HG03460 (cell line): Measurements from ENCODE around the gene SORT1.
A peak's percentile ranks its signal among the peaks of the same experiment; 100 is the strongest.

Source experiments
- ATAC-seq: cut with Tn5 transposase; IDR thresholded peaks from one replicate; pipeline ENCODE4 v1.9.1; 2021; ENCODE audit not compliant: unreplicated experiment

Gene SORT1

DNA sequence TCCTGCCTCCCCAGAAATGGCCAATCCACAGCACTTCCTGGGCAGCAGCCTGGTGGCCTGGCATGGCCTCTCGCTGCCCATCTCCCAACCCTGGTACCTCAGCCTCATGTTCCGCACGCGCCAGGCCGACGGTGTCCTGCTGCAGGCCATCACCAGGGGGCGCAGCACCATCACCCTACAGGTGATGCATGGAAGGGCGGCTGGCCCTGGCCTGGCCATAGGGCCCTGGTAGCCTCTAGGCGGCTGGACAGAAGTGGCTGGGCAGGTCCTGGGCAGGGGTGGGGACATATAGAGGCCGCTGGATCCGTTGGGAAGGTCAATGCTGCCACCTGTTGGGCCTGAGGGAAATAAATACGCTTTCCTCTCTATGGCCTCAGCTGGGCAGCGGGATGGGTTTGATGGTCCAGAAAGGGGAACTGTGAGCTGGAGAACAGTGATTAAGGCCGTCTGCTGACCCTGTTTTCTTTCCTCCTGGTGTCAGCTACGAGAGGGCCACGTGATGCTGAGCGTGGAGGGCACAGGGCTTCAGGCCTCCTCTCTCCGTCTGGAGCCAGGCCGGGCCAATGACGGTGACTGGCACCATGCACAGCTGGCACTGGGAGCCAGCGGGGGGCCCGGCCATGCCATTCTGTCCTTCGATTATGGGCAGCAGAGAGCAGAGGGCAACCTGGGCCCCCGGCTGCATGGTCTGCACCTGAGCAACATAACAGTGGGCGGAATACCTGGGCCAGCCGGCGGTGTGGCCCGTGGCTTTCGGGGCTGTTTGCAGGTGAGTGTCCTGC is 133.9 kb downstream of the SORT1 start:
- peak; percentile 78 for ATAC-seq

DNA sequence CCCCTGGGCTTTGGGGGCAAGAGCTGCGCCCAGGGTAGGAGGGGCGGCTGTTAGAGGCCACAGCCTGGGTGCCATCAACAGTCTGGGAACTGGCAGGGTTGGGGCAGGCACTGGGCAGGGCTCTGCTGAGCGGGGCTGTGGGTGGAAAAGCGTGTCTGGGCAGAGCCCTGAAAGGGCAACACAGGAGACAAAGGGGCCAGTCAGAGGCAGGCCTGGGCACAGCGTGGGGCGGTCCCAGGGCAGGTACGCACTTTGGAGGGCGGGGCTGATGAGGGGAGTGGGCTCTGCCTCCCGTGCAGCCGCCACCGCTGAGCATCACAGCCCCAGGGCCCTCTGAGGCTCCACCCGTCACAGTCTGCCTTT is 134.5 kb downstream of the SORT1 start:
- ATAC-seq = no peak

DNA sequence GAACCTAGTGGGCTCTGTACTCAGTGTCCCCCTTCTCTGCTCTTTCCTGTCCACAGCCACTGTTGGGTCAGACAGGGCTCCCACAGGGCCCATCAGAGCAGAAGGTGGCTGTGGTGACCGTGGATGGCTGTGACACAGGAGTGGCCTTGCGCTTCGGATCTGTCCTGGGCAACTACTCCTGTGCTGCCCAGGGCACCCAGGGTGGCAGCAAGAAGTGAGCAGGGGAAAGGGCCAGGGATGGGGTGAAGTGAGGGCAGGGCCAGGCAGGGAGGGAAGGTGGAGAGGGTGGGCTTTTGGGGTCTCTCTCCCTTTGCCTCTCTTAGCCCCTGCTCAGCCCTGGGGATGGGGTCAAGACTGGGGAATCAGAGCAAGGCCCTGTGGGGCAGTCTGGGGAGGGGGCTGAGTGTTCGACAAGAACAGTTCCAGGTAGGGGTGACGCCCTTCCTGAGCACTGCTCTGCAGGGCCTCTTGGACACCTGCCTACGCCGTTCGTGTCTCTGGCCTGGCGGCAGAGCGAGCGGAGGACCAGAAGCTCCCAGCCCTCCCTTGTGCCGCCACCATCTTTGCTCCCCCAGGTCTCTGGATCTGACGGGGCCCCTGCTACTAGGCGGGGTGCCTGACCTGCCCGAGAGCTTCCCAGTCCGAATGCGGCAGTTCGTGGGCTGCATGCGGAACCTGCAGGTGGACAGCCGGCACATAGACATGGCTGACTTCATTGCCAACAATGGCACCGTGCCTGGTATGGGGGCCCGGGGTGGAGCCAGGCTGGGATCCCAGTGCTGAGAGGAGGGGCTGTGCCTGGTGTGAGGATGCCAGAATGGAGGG is 135.3 kb downstream of the SORT1 start:
- no peak for ATAC-seq

DNA sequence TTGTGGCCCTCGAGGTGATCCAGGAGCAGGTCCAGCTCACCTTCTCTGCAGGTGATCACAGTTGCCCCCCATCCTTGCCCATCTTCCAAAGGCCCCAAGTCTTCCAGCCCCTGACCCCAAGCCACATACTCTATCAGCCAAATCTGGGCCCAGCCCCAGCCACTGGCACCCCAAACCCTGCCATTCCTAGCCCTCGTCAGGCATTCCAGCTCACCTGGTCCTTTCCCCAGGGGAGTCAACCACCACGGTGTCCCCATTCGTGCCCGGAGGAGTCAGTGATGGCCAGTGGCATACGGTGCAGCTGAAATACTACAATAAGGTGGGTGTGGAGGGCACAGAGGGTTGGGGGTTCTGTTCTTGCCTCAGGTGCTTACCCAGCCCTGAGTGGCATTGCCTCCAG is 136.1 kb downstream of the SORT1 start:
- no peak for ATAC-seq

DNA sequence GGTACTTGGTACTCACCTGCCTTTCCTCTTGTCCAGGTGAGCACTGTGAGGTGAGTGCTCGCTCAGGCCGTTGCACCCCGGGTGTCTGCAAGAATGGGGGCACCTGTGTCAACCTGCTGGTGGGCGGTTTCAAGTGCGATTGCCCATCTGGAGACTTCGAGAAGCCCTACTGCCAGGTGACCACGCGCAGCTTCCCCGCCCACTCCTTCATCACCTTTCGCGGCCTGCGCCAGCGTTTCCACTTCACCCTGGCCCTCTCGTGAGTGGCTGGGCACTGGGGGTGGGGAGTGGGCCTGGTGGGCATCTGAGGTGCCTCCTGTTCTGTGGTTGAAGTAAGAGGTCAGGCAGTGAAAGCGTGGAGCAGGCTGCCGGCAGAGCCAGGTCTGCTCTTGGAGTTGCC is 136.7 kb downstream of the SORT1 start:
- no peak for ATAC-seq

DNA sequence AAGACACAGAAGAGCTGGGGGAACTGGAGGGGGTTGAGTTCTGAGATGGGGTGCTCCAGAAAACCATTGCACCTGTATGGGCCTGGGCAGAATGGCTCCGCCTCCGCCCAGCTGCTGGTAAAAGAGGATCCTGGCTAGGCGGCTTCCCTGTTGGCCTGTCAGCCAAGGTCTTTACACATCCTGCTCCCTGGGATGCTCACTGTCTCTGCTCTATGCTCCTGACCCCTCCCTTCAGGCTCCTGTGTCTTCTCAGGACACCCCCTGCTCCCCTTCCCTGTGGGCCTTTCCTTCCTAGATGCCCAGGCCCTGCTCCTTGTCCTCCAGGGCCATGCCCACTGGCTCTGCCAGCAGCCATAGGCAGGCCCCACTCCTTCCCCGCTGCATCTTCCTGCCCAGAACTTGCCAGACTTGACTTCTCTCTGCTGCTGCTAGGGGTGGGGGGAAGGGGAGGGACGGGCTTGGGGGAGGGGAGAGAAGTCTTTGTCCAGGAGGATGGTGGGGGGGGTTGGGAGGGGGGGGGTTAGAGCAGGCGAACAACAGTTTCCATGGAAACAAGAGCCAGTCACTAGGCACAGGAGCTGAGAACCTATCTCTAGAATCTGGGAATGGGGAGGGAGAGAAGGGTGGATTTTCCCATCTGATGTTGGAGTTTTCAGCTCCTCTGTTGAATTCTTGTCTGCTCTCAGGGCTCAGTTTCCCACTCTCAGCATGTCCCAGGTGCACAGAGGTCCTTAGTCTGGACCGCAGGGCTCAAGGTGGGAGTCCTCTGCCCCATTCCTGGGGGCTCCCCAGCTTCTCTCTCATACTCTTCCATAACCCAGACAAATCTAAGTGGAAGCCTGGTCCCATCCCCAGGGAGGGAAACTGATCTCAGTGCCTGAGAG is 137.8 kb downstream of the SORT1 start:
- ATAC-seq = no peak
